Measurements from ENCODE around the gene ECHDC3.
"Not testable (repeated sequence)": the region's sequence is repeated elsewhere in the genome, so short reads cannot be mapped to it uniquely, and the experiment has no call there.

ECHDC3 gene

GRCh38 chr10:11730779-11731178, 11.4 kb upstream of the ECHDC3 start:
- H3K4me1 ChIP-seq (ENCODE audit: control insufficient read depth, insufficient read depth, low read length, poor library complexity, severe bottlenecking), result no peaks in the 10 kb centered on the region
- 94% methylated on average over 5 of the region's 5 CpGs for WGBS, 2 experiments (ENCODE audit: insufficient coverage in 2 of 2)
- no peaks in the 10 kb centered on the region for H3K36me3 ChIP-seq (ENCODE audit: control insufficient read depth, insufficient read depth, low read length)
- peaks cover 14% of the 10 kb centered on the region for H3K9me3 ChIP-seq (ENCODE audit: control insufficient read depth, low read length)
- H3K27ac ChIP-seq (ENCODE audit: low read depth, low read length, severe bottlenecking), result no peak overlapping the region
- H3K4me3 ChIP-seq (ENCODE audit: extremely low read depth, insufficient read depth, low read length, poor library complexity, severe bottlenecking), result no peak overlapping the region

GRCh38 chr10:11736767-11737166, 5.4 kb upstream of the ECHDC3 start:
- not testable (repeated sequence) for H3K36me3 ChIP-seq (ENCODE audit: control insufficient read depth, insufficient read depth, low read length); H3K4me3 ChIP-seq (ENCODE audit: extremely low read depth, insufficient read depth, low read length, poor library complexity, severe bottlenecking); H3K27ac ChIP-seq (ENCODE audit: low read depth, low read length, severe bottlenecking); H3K4me1 ChIP-seq (ENCODE audit: control insufficient read depth, insufficient read depth, low read length, poor library complexity, severe bottlenecking); H3K9me3 ChIP-seq (ENCODE audit: control insufficient read depth, low read length)
- WGBS, 2 experiments (ENCODE audit: insufficient coverage in 2 of 2), result no CpG with 5 or more reads among the region's 15 CpGs

GRCh38 chr10:11737258-11738032, 4.7 kb upstream of the ECHDC3 start:
- H3K4me3 ChIP-seq (ENCODE audit: extremely low read depth, insufficient read depth, low read length, poor library complexity, severe bottlenecking); H3K27ac ChIP-seq (ENCODE audit: low read depth, low read length, severe bottlenecking); H3K36me3 ChIP-seq (ENCODE audit: control insufficient read depth, insufficient read depth, low read length); H3K9me3 ChIP-seq (ENCODE audit: control insufficient read depth, low read length); H3K4me1 ChIP-seq (ENCODE audit: control insufficient read depth, insufficient read depth, low read length, poor library complexity, severe bottlenecking): not testable (repeated sequence)
- 64 to 76% methylated on average over 17 of the region's 27 CpGs for WGBS, 2 experiments (ENCODE audit: insufficient coverage in 2 of 2)

GRCh38 chr10:11740907-11741306, 1.3 kb upstream of the ECHDC3 start:
- Histone ChIP-seq H3K4me3 (ENCODE audit: extremely low read depth, insufficient read depth, low read length, poor library complexity, severe bottlenecking) (no peak overlapping the region), H3K4me1 (ENCODE audit: control insufficient read depth, insufficient read depth, low read length, poor library complexity, severe bottlenecking) (peaks cover 2% of the 10 kb centered on the region), H3K36me3 (ENCODE audit: control insufficient read depth, insufficient read depth, low read length) (no peaks in the 10 kb centered on the region), H3K27ac (ENCODE audit: low read depth, low read length, severe bottlenecking) (no peak overlapping the region), H3K9me3 (ENCODE audit: control insufficient read depth, low read length) (peaks cover 8% of the 10 kb centered on the region)
- 91 to 95% methylated on average over 7 to 8 of the region's 11 CpGs for WGBS, 2 experiments (ENCODE audit: insufficient coverage in 2 of 2)

GRCh38 chr10:11741608-11742007, 574 bp upstream of the ECHDC3 start:
- H3K36me3 ChIP-seq (ENCODE audit: control insufficient read depth, insufficient read depth, low read length), result no peaks in the 10 kb centered on the region
- H3K4me1 ChIP-seq (ENCODE audit: control insufficient read depth, insufficient read depth, low read length, poor library complexity, severe bottlenecking), result peaks cover 2% of the 10 kb centered on the region
- WGBS, 2 experiments (ENCODE audit: insufficient coverage in 2 of 2), result 86 to 90% methylated on average over 12 to 16 of the region's 16 CpGs
- H3K9me3 ChIP-seq (ENCODE audit: control insufficient read depth, low read length), result peaks cover 8% of the 10 kb centered on the region
- no peak overlapping the region for H3K27ac ChIP-seq (ENCODE audit: low read depth, low read length, severe bottlenecking)
- peak overlapping the region; percentile 23 for H3K4me3 ChIP-seq (ENCODE audit: extremely low read depth, insufficient read depth, low read length, poor library complexity, severe bottlenecking)

- H3K9me3 ChIP-seq (ENCODE audit: control insufficient read depth, low read length), result peaks cover 5% of the 10 kb centered on the region
- H3K4me3 ChIP-seq (ENCODE audit: extremely low read depth, insufficient read depth, low read length, poor library complexity, severe bottlenecking), result peak overlapping the region; percentile 40
- WGBS, 2 experiments (ENCODE audit: insufficient coverage in 2 of 2), result 73 to 78% methylated on average over 21 to 31 of the region's 31 CpGs
- H3K4me1 ChIP-seq (ENCODE audit: control insufficient read depth, insufficient read depth, low read length, poor library complexity, severe bottlenecking), result peaks cover 2% of the 10 kb centered on the region
- H3K27ac ChIP-seq (ENCODE audit: low read depth, low read length, severe bottlenecking), result no peak overlapping the region
- no peaks in the 10 kb centered on the region for H3K36me3 ChIP-seq (ENCODE audit: control insufficient read depth, insufficient read depth, low read length)
Observed at GRCh38 chr10:11742779-11743298, 657 bp downstream of the ECHDC3 start.

- Histone ChIP-seq H3K27ac (ENCODE audit: low read depth, low read length, severe bottlenecking) (no peak overlapping the region), H3K36me3 (ENCODE audit: control insufficient read depth, insufficient read depth, low read length) (no peaks in the 10 kb centered on the region), H3K4me1 (ENCODE audit: control insufficient read depth, insufficient read depth, low read length, poor library complexity, severe bottlenecking) (peaks cover 2% of the 10 kb centered on the region), H3K4me3 (ENCODE audit: extremely low read depth, insufficient read depth, low read length, poor library complexity, severe bottlenecking) (no peak overlapping the region), H3K9me3 (ENCODE audit: control insufficient read depth, low read length) (peaks cover under 1% of the 10 kb centered on the region)
- 81 to 82% methylated on average over 8 to 9 of the region's 9 CpGs for WGBS, 2 experiments (ENCODE audit: insufficient coverage in 2 of 2)
Observed at GRCh38 chr10:11743461-11744338, 1.5 kb downstream of the ECHDC3 start.

- no peak overlapping the region for H3K27ac ChIP-seq (ENCODE audit: low read depth, low read length, severe bottlenecking)
- peaks cover 2% of the 10 kb centered on the region for H3K4me1 ChIP-seq (ENCODE audit: control insufficient read depth, insufficient read depth, low read length, poor library complexity, severe bottlenecking)
- WGBS, 2 experiments (ENCODE audit: insufficient coverage in 2 of 2), result 75% methylated on average over 4 of the region's 6 CpGs
- H3K9me3 ChIP-seq (ENCODE audit: control insufficient read depth, low read length), result no peaks in the 10 kb centered on the region
- no peak overlapping the region for H3K4me3 ChIP-seq (ENCODE audit: extremely low read depth, insufficient read depth, low read length, poor library complexity, severe bottlenecking)
- no peaks in the 10 kb centered on the region for H3K36me3 ChIP-seq (ENCODE audit: control insufficient read depth, insufficient read depth, low read length)
Observed at GRCh38 chr10:11745045-11745444, 2.9 kb downstream of the ECHDC3 start.

GRCh38 chr10:11746883-11747539, 4.8 kb downstream of the ECHDC3 start:
- H3K36me3 ChIP-seq (ENCODE audit: control insufficient read depth, insufficient read depth, low read length), result no peaks in the 10 kb centered on the region
- WGBS, 2 experiments (ENCODE audit: insufficient coverage in 2 of 2), result 82 to 87% methylated on average over 12 of the region's 13 CpGs
- no peaks in the 10 kb centered on the region for H3K4me1 ChIP-seq (ENCODE audit: control insufficient read depth, insufficient read depth, low read length, poor library complexity, severe bottlenecking)
- no peaks in the 10 kb centered on the region for H3K9me3 ChIP-seq (ENCODE audit: control insufficient read depth, low read length)
- H3K27ac ChIP-seq (ENCODE audit: low read depth, low read length, severe bottlenecking), result no peak overlapping the region
- no peak overlapping the region for H3K4me3 ChIP-seq (ENCODE audit: extremely low read depth, insufficient read depth, low read length, poor library complexity, severe bottlenecking)

GRCh38 chr10:11748866-11749265, 6.7 kb downstream of the ECHDC3 start:
- Histone ChIP-seq H3K36me3 (ENCODE audit: control insufficient read depth, insufficient read depth, low read length) (no peaks in the 10 kb centered on the region), H3K9me3 (ENCODE audit: control insufficient read depth, low read length) (no peaks in the 10 kb centered on the region), H3K4me1 (ENCODE audit: control insufficient read depth, insufficient read depth, low read length, poor library complexity, severe bottlenecking) (no peaks in the 10 kb centered on the region), H3K27ac (ENCODE audit: low read depth, low read length, severe bottlenecking) (no peak overlapping the region), H3K4me3 (ENCODE audit: extremely low read depth, insufficient read depth, low read length, poor library complexity, severe bottlenecking) (no peak overlapping the region)
- 74 to 100% methylated on average over 1 to 5 of the region's 5 CpGs for WGBS, 2 experiments (ENCODE audit: insufficient coverage in 2 of 2)

Data from mesodermal cell (in vitro differentiated cells).